Measurements from ENCODE around the gene CDKL4. TPM values are rescaled to one million over a fixed set of nuclear protein-coding genes. Genes with fewer than 3 reads are reported as not detected.

CDKL4 gene
- total and polyA plus RNA-seq, 2 of the 13 experiments (the other 11 are each of a cell fraction or from before 2014, with no cell fraction given): 0.29 to 0.50 TPM

- TF ChIP-seq CSRNP1 (CRISPR knock-in tag; IDR thresholded peaks at IDR 0.05) (no peak), ZFP62 (CRISPR knock-in tag; IDR thresholded peaks at IDR 0.05) (no peak), NFKBIZ (CRISPR knock-in tag; IDR thresholded peaks at IDR 0.05) (no peak), GATAD2A (CRISPR knock-in tag; IDR thresholded peaks at IDR 0.05) (0 out of 2 replicates have a peak, but pooled peaks have one; percentile 35), TCF12 (IDR thresholded peaks at IDR 0.05) (no peak), TCF12 (CRISPR knock-in tag; IDR thresholded peaks at IDR 0.05) (no peak), ZGPAT (CRISPR knock-in tag; IDR thresholded peaks at IDR 0.05) (0 out of 2 replicates have a peak, but pooled peaks have one; percentile 14), ZNF180 (CRISPR knock-in tag; IDR thresholded peaks at IDR 0.05; ENCODE audit: borderline replicate concordance, low read depth) (no peak), HNRNPL (IDR thresholded peaks at IDR 0.05; ENCODE audit: low read depth, low read length) (no peak), RFX5 (IDR thresholded peaks at IDR 0.05; ENCODE audit: low read depth, low read length) (no peak), REXO4 (CRISPR knock-in tag; IDR thresholded peaks at IDR 0.05; ENCODE audit: borderline replicate concordance) (no peak), ZNF296 (CRISPR knock-in tag; conservative IDR thresholded peaks at IDR 0.05) (no peak), NCOA5 (CRISPR knock-in tag; IDR thresholded peaks at IDR 0.05) (no peak), JARID2 (CRISPR knock-in tag; IDR thresholded peaks at IDR 0.05; ENCODE audit: insufficient replicate concordance) (no peak), NR2F1 (CRISPR knock-in tag; IDR thresholded peaks at IDR 0.05) (peak in 1 of 2 experiments; percentile 69; a peak in 2 of 4 replicates), CEBPB (IDR thresholded peaks at IDR 0.05; ENCODE audit: borderline replicate concordance, low read depth, low read length) (peak; percentile 39; the same call in 1 of the 2 replicates), ZNF652 (CRISPR knock-in tag; IDR thresholded peaks at IDR 0.05; ENCODE audit: borderline replicate concordance, low read depth) (no peak), CEBPG (CRISPR knock-in tag; IDR thresholded peaks at IDR 0.05) (0 out of 2 replicates have a peak, but pooled peaks have one; percentile 28), ZNF460 (CRISPR knock-in tag; IDR thresholded peaks at IDR 0.05; ENCODE audit: borderline replicate concordance) (no peak), ZNF7 (CRISPR knock-in tag; IDR thresholded peaks at IDR 0.05) (no peak), PHF5A (CRISPR knock-in tag; IDR thresholded peaks at IDR 0.05; ENCODE audit: low read depth, unreplicated experiment) (no peak), ZFP36L1 (CRISPR knock-in tag; IDR thresholded peaks at IDR 0.05) (no peak), HNRNPLL (IDR thresholded peaks at IDR 0.05; ENCODE audit: low read depth, low read length, poor library complexity, severe bottlenecking) (no peak), MED13 (CRISPR knock-in tag; IDR thresholded peaks at IDR 0.05) (no peak), ZNF670 (CRISPR knock-in tag; IDR thresholded peaks at IDR 0.05; ENCODE audit: borderline replicate concordance) (0 out of 2 replicates have a peak, but pooled peaks have one; percentile 30), NR2F6 (IDR thresholded peaks at IDR 0.05) (peak; percentile 27; the same call in 1 of the 2 replicates), NR2F6 (CRISPR knock-in tag; IDR thresholded peaks at IDR 0.05) (no peak)
- TF ChIP-seq, protein P1, sequence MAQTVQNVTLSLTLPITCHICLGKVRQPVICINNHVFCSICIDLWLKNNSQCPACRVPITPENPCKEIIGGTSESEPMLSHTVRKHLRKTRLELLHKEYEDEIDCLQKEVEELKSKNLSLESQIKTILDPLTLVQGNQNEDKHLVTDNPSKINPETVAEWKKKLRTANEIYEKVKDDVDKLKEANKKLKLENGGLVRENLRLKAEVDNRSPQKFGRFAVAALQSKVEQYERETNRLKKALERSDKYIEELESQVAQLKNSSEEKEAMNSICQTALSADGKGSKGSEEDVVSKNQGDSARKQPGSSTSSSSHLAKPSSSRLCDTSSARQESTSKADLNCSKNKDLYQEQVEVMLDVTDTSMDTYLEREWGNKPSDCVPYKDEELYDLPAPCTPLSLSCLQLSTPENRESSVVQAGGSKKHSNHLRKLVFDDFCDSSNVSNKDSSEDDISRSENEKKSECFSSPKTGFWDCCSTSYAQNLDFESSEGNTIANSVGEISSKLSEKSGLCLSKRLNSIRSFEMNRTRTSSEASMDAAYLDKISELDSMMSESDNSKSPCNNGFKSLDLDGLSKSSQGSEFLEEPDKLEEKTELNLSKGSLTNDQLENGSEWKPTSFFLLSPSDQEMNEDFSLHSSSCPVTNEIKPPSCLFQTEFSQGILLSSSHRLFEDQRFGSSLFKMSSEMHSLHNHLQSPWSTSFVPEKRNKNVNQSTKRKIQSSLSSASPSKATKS (CRISPR knock-in tag; IDR thresholded peaks at IDR 0.05): no peak
Measured at GRCh38 chr2:39181297-39181696, 62.5 kb downstream of the CDKL4 start (continued).

Data from HepG2 (cell line).